ENCODE data around the gene TMSB10.

DNA sequence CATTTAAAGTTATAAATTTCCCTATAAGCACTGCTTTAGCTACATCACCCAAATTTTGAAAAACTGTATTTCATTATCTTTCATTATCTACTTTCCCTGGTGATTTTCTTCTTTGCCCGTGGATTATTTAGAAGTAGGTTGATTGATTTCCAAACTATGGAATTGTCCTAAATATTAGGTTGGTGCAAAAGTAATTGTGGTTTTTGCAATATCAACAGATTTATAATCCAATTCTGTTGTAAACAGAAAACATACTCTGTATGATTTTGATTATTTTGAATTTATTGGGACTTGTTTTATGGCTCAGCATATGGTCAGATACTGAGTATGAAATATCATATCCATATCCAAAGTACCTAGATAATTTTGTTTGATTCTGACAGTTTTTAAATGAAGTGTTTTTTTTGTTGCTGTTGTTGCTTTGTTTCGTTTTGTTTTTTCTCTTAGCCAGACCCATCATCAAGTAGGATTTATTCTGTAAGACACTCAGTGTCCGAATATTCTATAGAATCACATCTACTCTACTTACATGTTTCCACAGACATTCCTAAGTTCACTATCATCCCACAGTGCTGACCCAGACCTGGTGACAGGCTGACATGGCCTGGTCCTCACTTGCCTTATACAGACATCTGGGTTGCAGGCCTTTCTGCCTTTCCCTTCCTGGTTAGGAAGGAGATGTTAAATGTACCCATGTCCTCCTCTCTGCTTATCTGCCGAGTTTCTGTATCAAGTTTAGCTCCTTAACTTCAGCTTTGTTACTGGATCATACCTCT, 22.5 kb upstream of the TMSB10 start:
- TF ChIP-seq CTCF (conservative IDR thresholded peaks at IDR 0.05; ENCODE audit: low read depth in 2 of 2) = no peak
- no peak for TF ChIP-seq EZH2 (IDR thresholded peaks at IDR 0.05; ENCODE audit: low read depth, unreplicated experiment)
- TF ChIP-seq EZH2phosphoT487 (IDR thresholded peaks at IDR 0.05; ENCODE audit: unreplicated experiment) = no peak
- TF ChIP-seq POLR2AphosphoS5 (IDR thresholded peaks at IDR 0.05; ENCODE audit: low read depth) = no peak
- TF ChIP-seq REST (IDR thresholded peaks at IDR 0.05; ENCODE audit: unreplicated experiment) = no peak
- TF ChIP-seq CREB1 (CRISPR knock-in tag; IDR thresholded peaks at IDR 0.05; ENCODE audit: low read depth) = no peak
- no peak for TF ChIP-seq JUNB (IDR thresholded peaks at IDR 0.05; ENCODE audit: unreplicated experiment)
- no peak for TF ChIP-seq ETS1 (IDR thresholded peaks at IDR 0.05)
- no peak for TF ChIP-seq NANOG (IDR thresholded peaks at IDR 0.05; ENCODE audit: borderline replicate concordance)
- no peak for TF ChIP-seq STAT1 (IDR thresholded peaks at IDR 0.05; ENCODE audit: unreplicated experiment)
- TF ChIP-seq ZNF114 (CRISPR knock-in tag; IDR thresholded peaks at IDR 0.05) = no peak

Data from GM23338 (cell line).